CD4-positive, alpha-beta T cell treated with Interferon alpha-2 for 1 hour (primary cell): ENCODE data around the gene CNTNAP5.

Experiments used
- DNase-seq, 2 donors: peaks; one replicate each; pipeline ENCODE4 v3.0.0-alpha.2; 2020 to 2022

CNTNAP5 gene

DNA sequence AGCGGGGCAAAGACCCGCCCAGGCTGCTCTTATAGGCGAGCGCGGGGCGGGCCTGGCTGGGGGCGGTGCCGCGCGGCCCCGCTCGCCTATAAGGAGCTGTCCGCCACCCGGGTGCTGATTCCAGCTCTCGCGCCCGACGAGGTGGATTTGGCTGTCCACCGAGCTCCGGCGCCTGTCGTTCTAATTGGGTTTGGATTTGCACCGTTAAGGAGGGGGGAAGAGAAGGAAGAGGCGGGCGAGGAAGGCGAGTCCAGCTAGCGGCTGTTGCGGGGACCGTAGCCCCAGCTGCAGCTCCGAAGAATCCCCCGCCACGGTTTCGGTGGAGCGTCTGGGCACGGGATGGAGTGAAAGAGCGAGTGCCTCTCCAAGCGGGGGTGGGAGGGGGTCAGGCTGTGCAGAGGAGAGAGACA is at the start of gene CNTNAP5:
Gene CNTNAP5 (plus strand): TSS at position 117 of the 410 bp plus-strand sequence. CDS start 364 bp downstream, outside the sequence.
- peak in 1 of 2 donors; percentile 1 for DNase-seq

DNA sequence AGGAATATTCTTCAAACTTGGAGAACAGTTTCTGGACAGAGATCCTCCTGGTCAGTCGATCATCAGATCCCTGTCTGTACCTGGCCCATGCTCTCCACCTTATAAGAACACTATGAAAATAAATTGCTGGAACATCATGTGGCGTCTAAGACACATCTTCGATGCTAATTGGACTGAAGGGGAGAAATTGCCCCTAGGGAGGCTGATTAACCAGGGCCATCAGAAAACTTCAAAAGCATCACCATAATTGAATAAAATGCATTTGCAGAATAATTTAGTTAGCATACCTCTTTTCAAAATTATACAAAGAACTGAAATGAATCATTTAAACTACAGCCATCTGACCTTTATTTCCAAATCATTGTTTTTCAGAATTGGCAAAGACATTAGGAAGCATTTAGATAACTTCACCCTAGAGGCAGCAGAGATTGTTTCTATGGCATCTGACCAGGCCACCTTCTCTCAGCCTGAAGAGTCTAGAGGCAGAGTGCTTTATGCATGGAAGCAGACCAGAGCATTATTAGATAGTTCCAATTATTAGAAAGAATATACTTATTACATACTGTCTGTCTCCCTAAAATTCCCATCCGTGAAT is 48.9 kb upstream of the CNTNAP5 start:
- no peak for DNase-seq

DNA sequence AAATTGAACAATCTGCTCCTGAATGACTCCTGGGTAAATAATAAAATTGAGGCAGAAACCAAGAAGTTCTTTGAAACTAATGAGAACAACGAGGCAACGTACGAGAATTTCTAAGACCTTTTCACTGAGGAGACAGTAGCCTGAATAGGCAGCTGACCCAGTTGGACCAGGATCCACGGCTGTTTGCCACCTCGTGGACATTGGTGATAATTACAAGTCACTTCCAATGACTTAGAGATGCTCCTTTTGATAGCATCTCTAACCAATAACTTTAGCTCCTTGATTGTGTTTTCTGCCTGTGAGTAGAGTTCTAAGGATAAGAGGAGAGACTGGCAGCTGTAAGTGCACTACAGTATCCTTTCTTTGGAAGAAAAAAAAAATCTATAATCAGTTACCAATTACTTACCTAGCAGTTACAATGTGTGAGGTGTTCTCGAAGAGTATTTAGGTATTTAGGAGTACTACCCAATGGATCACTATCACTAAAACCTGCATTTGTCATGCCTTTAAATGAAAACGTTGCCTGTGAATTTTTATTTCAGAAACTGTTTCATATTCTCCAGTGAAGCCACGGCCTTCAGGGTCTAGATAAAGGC is 31.3 kb upstream of the CNTNAP5 start:
- DNase-seq: peak in 1 of 2 donors; percentile 1

DNA sequence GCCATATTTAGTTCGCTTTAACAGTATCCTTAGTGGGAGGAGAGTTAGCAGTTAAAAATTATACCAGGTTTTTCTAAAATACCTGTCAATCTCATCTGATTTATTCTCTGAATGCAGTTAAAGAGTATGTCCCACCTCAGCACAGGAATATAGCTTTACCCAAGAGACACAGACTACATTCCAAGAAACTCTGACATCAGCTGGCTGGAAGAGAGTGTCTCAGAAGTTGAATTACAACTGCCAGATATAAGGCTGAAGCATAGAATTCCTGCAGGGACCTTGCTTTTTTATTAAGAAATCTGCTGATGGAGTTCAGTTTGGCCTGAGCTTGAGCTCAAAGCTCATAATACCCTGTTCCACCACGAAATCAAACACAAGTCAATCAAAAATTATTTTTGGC is 25.4 kb upstream of the CNTNAP5 start:
- DNase-seq: no peak

DNA sequence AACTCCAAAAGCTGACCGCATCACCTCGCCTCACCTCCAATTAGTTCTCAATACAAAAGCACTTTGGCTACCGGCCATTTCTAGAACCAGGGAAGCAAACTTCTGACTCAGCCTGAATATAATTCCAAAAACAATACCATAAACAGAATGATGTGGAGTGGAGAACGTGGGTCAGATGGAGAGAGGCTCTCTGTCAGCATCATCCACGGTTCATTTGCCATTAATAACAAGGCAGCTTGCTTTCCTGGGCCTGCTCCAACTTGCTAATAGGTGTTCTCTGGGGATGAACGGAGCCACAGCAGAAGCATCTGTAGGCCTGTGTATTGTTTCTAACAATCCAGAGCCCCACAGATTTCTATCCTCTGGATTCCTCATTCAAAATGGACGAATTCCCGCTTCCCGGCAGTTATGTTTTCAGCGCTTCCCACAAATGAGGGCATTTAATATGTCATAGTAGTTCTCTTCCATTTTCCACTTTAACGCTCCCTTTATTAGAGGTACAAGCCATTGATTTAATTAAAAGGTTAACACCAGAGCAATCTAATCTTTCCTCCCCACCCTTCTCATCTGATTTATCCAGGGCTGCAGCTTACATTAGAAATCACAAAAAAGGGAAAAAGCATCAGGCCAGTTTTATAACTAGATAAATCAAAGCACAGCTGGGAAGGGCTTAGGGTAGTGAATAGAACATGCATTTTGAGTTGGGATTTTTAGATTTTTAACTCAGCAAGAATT is 23.2 kb upstream of the CNTNAP5 start:
- no peak for DNase-seq

DNA sequence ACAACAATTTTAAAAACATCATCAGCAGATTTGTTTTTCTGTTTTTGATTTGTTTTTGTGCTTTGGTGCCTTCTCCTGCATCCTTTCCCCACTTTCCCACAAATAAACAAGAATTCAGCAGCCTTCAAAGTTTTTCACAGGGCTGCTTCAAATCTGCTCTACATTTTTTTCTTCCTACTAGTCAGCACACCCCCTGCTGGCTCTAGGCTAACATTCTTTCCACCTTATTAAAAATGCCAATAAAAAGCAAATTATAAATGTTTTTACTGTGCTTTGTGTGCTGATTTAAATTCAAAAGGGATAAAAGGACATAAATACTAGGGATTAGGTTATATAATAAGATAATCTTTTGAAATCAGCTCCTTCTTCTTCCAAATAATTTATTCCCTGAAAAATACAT is 6.2 kb upstream of the CNTNAP5 start:
- no peak for DNase-seq

DNA sequence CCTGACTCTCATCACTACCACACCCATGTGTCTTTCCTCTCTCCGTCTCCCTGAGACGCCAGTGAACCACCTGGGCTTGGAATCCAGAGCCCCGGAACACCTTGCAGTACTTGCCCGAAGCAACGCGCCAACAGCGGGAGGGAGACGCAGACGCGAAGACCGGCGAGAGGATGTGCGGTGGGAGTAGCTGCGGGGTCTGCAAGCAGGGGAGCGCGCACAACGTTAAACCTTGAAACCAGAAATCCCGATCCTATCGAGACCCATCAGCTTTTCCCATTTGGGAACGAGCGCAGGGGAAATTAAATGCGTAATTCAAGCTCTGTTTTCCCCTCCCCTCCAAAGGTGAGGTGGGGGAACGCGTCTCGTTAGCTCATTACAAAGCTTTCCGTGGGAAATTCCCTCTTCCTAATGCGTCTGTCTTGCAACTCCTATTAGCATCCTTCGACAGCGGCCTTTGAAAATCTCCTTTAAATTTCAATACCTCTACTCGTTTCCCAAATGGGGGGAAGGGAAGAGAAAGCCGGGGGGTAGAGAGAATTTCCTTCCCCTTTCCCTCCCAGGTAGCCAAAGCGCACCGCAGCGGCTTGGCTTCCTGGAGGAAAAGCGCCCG is 421 bp upstream of the CNTNAP5 start:
- DNase-seq: no peak

DNA sequence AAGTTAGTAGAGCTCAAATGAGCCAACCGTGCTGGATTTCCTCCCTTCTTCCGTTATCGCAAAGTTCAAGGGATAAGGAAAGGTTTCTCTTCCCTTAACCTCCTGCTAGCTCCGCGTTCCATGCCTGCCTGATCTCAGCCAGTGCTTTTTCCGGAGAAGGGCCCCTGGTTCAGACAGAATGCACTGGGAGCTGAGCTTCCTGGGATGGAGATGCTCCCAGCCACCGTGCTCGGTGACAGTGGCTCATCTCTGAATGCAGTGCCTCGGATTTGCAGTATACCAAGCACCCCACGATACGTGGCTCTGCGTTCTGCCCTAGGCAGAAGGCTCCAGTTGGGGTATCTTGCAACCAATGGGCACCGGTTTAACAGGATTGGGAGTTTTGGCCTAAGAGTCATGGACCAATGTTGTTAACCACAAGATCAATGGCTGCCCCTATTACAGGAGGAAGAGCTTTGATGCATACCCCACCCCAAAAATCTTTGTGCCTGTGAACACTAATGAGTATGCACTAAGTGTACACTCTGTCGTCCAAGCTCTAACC is 876 bp downstream of the CNTNAP5 start:
- no peak for DNase-seq

DNA sequence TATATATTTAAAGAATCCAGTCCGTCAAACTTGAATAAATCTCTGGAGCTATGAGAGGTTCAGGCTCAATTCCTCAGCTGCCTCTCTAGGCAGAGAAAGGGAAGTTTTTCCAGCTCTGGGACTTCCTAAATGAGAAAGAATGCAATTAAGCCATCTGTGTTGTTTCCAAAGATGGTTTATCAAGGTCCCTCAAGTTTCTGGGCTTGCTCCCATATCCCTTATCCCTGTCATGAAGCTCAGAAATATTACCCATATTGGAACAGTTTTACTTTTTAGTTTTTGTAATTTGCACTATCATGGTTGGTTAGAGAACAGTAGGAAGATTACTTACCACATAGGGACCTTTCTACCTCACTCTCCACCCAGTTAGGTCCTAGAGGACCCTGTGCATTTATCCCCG is 1.4 kb downstream of the CNTNAP5 start:
- no peak for DNase-seq

DNA sequence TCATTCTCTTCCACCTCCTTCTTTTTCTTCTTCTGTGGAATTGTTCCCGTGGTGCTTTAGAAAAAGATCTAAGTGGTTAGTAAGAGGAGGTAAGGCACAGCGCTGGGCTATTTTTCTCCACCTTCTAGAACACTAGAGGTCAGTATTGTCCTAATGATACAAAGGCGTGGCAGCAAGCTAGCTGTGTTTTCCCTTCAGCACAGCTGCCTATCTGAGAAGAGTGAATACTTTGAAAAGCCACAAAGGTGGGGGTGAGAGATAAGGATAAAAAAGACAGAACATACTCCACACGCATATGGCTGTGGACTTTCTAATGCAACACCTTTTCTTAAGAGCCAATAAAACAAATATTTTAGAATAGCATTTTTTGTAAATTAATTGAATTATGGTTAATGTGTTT is 2.1 kb downstream of the CNTNAP5 start:
- DNase-seq: no peak

DNA sequence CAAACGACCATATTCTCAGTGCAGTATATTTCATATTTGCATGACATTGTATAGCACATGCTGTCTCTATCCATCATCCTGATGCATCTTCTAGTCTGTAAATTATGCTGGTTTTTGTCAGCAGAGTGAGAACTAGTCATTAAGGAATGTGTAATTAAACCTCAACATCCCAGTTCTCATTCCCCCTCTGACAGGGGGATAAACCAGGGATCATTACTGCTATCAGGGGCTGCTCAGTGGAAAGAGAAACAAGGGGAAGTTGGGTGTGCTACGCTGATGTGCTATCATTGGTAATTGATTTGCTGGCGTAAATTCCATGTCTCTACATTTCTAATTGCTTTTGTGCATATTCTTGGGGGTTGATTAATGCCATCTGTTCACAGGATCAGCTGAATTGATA is 7.7 kb downstream of the CNTNAP5 start:
- no peak for DNase-seq

DNA sequence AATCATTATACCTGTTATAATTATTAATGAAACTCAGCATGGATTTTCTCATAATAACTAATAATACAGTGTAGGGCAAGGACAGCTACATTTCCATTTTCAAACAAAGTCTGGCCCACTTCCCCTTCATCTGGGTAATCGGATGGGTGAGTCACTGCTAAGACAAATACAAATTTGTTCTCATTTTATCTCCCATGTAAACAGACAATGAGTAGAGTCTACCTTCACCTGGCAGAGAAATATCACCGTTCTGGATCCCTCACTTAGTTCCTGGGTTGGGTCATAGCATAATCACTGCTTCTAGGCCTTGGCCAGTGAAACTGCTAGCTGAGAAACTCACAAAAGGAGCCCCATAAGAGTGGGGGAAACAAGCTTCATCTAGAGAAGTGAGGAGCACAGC is 9.2 kb downstream of the CNTNAP5 start:
- no peak for DNase-seq

DNA sequence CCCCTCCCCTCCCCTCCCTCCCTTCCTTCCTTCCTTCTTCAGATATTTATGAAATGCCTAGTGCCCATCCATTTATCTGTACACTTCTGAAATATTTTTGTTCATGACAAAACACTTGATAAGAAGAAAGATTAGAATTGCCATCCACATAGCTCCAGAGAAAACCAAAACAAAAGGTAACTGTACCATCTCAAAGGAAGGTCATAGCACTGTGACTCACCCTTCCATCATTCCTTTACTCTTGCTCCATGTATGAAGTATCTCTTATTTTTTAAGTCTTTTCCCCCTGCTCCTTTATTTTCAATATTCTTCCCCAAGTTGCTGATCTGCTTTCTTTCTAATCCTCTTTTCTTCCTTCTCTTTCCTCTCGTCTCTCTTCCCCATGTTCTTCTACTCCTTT is 9.9 kb downstream of the CNTNAP5 start:
- no peak for DNase-seq

DNA sequence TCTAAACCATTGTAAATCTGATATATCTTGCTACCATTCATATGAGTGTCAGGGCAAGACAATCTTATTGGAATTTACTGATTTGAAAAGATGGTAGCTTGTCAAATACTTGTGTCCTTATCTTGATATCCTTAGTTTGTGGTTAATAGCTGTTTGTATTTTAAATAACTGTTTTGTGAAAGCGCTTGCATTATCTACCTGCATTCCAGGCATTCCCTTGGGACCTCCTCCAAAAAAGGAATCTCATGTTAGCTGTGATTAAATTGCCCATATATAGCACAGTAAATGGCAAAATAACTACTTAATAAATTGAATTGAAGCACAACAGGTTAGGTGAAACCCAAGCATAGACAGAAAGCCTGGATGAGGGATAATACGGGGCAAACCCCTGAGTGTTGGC is 13.9 kb downstream of the CNTNAP5 start:
- DNase-seq: no peak

DNA sequence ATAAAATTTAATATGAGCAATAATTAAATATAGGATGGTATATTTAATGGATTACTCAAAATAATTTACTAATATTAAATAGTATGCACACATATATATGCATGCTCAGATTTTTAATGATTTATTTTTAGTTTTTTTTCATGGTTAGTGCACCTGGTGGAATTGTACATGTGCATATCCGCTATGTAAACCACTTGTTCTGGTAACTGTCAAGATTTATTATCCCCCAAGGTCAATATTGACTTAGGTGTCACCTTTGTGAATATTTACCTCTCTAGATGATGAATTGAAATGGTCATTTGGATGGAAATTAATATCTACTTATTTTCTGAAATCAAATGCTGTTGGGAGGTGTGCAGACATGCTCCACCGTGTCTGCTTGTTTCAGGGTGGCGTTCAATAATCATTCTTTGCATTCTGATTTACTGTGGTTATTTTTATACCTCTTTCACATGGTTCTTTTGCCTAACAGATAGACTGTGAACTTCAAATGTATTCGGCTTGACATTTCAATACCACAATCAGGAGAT is 14.7 kb downstream of the CNTNAP5 start:
- no peak for DNase-seq

DNA sequence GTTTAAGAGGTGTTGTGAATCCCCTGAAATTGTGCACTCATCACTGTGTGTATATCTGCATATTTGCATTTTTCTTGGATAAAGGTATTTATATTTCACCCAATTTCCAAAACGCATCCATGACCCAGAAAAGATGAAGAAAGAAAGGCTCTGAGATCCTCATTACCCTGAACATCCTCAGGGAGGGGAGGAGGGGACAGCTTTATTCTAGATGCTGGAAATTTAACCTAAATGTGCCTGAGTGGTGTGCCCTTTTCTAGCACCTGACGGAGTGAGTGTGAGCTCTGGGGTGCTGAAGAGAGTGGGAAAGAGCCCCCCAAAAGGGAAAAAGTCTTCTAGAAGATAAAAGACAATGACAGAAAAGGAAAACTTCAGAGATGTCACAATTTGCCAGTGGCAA is 20.8 kb downstream of the CNTNAP5 start:
- DNase-seq: no peak

DNA sequence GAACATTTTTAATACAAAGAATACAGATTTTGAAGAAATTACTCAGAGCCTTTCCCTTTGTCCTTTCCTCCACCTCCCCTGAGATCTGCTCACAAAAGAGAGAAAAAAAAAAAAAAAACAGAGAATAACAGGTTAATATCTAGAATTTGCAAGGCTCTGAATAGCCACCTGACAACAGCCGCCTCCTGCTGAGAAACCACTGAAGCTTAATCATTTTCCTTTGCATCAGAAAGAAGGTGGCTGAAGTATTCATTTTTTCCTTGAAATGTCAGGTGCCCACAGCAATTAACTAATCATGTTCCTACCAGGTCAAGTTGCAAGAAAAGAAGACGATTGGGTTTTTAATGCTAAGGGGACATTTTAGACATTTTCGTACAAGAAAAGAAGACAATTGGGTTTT is 21.2 kb downstream of the CNTNAP5 start:
- no peak for DNase-seq

DNA sequence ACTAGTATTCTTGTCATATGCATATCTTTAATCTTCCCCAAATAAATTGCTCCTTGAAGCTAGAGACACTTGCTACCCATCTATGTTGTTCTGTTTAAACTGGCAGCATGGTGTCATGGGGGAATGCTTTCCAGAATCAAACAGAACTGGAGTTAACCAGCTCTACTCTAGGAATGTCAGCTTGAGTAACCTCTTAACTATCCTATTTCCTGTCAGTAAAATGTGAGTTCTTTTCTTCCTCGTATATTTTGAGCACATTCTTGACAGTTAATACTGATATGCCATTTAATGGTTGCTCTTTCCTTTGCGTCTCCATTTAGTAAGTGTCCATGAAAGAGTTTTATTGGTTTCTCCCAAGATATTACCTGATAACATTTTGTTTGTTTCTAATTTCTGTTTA is 23.0 kb downstream of the CNTNAP5 start:
- no peak for DNase-seq

DNA sequence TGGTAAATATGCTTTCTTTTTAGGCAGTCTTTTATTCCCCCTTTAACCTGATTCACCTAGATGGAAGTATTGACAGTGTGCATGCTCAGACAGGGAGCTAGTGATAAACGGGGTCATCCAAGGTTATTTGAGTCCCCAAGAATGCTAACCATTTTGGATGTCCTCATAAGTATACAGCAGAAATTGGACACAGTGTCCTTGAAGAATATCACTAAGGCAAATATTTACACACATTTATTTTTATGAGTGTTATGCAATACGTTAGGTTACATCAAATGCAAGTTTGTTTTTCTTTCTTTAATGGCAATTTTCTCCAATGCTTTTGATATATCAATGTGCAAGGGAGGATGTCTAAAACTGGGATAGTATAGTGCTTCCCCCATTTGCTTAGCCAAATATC is 23.6 kb downstream of the CNTNAP5 start:
- DNase-seq: no peak

DNA sequence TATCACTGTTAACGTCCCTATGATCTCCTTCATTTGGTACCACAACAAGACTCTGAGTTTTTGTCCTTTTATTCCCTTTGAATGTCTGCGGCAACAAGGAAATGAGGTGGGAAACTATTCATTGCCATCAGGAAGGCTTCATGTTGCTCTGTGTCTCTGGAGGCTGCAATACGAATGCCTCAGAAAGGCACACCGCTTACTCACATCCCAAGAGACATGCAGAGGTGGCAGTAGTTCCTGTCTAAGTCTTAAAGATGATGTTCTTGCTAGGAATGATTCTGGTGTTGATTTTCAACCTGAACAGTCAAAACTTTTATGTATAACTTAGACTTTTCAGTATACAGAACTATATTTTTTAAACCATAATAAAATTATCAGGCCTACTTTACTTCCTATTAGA is 24.0 kb downstream of the CNTNAP5 start:
- no peak for DNase-seq

DNA sequence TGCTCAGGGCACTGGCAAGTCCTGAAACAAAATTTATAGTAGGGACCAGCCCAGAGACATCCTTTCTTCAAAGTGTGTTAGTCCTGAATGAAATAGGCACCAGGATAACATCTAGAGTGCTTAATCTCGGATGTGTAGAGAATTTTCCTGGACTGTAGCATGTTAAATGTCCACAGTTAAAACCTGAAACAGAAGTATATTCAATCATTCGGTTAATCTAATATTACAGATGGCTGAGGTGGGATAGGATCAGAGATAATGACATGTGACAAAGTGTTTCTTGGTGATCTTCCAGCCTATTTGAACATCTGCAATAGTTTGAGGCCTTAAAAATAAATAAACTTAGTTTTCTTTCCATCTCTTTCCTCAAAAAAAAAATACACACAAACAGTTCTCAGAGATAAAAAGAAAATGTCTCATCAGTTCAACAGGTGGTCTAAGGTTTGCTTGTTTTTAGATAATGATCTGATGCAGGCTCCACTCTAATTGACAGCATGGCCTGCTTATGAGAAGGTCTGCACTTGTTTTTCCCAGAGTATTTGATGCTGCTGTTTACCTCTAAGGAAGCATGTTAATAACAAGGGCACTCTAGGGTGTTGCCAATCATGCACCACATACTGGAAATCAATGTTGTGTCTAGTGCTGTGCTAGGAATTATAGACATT is 25.9 kb downstream of the CNTNAP5 start:
- no peak for DNase-seq

DNA sequence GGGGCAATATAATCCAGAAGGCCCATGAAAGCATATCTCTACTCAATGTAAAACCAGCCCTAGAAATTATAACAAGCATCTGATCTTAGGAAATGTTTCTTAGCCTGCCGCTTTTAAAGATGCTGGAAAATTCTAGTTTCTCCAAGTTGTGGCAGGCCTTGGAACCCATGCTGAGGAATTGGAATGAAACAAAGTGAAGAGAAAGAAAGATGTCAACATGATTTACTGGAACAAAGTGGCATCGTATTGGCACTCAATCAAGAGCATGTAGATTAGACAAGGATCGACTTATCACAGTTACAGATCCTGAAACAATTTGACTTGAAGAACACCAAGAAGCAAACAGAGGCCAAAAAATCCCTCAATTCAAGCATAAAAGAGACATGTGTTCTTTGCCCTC is 28.7 kb downstream of the CNTNAP5 start:
- no peak for DNase-seq

DNA sequence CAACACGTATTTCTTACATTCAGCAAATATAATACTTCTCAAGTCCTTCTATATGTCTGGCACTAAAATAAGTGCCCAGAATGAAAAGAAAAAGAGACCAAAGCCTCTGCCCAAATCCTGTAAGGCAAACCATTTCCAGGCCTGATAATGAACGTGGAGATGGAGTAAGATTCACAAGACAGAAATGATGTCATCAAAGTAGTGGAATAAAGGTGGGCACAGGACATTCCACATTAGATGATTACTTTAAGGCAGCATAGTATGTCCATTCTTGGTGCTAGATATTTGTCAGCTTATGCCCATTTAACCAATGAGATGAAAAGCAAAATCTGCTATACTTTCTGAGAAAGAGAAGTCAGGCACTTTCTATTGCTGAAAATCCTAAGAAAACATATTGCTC is 38.5 kb downstream of the CNTNAP5 start:
- DNase-seq: no peak
